Hair follicular keratinocyte (primary cell): Measurements from ENCODE around the gene TREX2. TPM values are rescaled to one million over a fixed set of nuclear protein-coding genes. Genes with fewer than 3 reads are reported as not detected.

Experiments
- total RNA-seq: library from RNA; depleted of rRNA; stranded (reverse); fragments of >200 nt; gene quantifications from 2 replicates; pipeline ENCODE4 v1.2.3, GENCODE V29; 2015

TREX2 gene, protein sequence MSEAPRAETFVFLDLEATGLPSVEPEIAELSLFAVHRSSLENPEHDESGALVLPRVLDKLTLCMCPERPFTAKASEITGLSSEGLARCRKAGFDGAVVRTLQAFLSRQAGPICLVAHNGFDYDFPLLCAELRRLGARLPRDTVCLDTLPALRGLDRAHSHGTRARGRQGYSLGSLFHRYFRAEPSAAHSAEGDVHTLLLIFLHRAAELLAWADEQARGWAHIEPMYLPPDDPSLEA
- 2.0 and 4.1 TPM in 2 replicates for total RNA-seq

DNA sequence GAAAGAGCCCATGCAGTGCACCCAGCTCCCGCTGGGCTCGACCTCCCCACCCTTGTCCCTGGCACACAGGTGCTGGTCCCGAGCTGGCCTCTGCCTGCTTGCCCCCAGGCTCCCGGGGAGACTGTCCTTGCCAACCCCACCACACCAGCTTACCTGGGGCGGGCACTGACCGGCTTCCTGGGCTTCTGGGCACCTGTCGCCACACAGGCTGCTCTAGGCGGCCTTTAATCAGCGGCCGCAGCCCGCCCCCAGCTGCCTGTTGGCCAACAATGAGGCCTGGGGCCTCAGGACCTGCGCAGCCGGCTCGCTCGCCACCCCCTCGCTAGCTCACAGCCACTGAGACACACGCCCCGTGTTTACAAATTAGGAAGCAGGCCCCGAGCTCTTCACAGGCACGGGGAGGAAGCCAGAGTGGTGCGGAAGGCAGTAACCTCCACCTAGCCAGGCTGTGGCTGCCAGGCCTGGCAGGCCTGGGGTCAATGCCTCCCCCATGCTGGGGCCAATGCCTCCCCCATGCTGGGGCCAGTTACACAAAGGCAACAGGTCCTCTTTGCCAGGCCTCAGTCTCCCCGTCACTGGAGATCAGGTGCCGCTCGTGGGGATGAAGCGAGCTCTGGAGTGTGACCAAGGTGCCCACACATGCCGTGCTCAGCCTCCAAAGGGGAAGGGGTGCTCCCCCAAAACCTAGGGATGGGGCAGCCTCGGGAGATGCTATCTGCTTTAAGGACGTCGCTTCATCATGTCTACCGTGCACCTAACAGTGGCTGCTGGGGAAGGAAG is at the start of gene TREX2:
TSS of gene TREX2 (minus strand) at position 201 of the 780 bp plus-strand sequence. CDS start 626 bp downstream, outside the sequence.

GRCh38 chrX:153494541-153495361 is 48.9 kb upstream of the TREX2 start, which contains the start of gene BGN:
Gene BGN, plus strand, starts transcription at chrX:153494980. Its CDS starts 9,652 bp downstream, at chrX:153504632.

DNA sequence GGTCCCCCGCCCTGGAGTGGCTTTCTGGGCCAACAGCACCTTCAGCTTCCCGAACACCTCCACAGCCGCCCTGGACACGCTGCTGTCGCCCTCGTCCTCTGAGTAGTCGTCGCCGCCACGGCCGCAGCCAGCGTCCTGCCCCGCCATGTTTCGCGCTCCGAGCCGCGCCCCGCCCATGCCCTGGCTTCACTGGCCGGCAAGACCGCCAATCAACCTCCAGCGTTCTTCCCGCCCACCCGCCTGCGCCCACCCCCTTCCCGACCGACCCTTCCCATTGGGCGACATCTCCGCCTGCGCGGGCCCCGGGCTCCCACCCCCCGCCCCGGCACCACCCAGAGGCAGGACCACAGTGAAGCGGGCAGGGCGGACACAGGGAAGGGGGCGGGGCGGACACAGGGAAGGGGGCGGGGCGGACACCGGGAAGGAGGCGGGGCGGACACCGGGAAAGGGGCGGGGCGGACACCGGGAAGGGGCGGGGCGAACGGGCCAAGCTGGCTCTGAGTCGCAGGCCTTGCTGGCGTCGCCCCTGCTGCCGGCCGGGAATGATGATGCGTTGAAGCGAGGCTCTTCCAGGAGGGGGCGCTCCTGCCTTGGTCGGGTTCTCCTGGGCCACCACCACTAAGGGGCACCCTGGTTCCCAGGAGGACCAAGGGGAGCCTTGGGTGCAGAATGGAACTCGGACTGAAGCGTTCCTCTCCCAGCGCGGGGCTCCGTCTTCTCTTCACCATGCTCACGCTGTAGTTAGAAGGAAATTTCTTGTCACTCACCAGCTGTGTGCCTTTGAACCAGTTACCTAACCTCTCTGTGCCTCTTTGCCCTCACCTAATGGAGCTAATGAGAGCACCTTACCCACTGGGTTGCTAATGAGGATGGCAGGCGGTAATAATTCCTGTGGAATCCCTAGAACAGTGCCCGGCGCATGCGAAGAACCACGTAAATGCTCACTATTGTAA is 24.8 kb upstream of the TREX2 start, which contains the start of gene HAUS7:
TSS of gene HAUS7 (minus strand) at position 166 of the 953 bp plus-strand sequence. CDS start at position 147, 19 bp downstream.

GRCh38 chrX:153411255-153411987 is 34.4 kb downstream of the TREX2 start, which contains the start of gene ZFP92:
Gene ZFP92, plus strand, starts transcription at chrX:153411472. Its CDS starts 6,851 bp downstream, at chrX:153418323.

GRCh38 chrX:153401133-153401764 is 44.6 kb downstream of the TREX2 start, which contains the start of gene PNMA6E:
Gene PNMA6E, minus strand, starts transcription at chrX:153401350. Its CDS starts 2,501 bp downstream, at chrX:153398849.

Other genes with a start within 250 kb of the TREX2 start
- not detected in 2 replicates for gene PNMA6F, start 124.3 kb downstream of the TREX2 start, total RNA-seq
- 4.5 and 5.2 TPM in 2 replicates for gene ZNF275, start 111.9 kb downstream of the TREX2 start, total RNA-seq
- gene PNMA6E, start 44.7 kb downstream of the TREX2 start, total RNA-seq, result not detected in 2 replicates
- 1.0 and 1.1 TPM in 2 replicates for gene ZFP92, start 34.6 kb downstream of the TREX2 start, total RNA-seq
- 22.7 and 52.9 TPM in 2 replicates for gene HAUS7, start 24.5 kb upstream of the TREX2 start, total RNA-seq
- gene BGN, start 48.9 kb upstream of the TREX2 start, total RNA-seq, result 0.30 and 1.0 TPM in 2 replicates
- gene ATP2B3, start 71.6 kb upstream of the TREX2 start, total RNA-seq, result not detected in 2 replicates
- 46.9 and 64.9 TPM in 2 replicates for gene CCNQ, start 153.1 kb upstream of the TREX2 start, total RNA-seq
- 2.5 and 2.9 TPM in 2 replicates for gene DUSP9, start 201.1 kb upstream of the TREX2 start, total RNA-seq
- gene PNCK, start 227.8 kb upstream of the TREX2 start, total RNA-seq, result not detected in 2 replicates
- gene SLC6A8, start 241.9 kb upstream of the TREX2 start, total RNA-seq, result 20.2 and 20.9 TPM in 2 replicates